HG02642 (cell line): ENCODE results near the gene NTM.
"Not testable (repeated sequence)": the region's sequence is repeated elsewhere in the genome, so short reads cannot be mapped to it uniquely, and the experiment has no call there.

Source experiments
- ATAC-seq: cut with Tn5 transposase; IDR thresholded peaks from one replicate; pipeline ENCODE4 v1.9.1; 2021; ENCODE audit warnings: mild to moderate bottlenecking; ENCODE audit not compliant: unreplicated experiment, poor library complexity

NTM gene

GRCh38 chr11:131370090-131370751 lies at the start of gene NTM:
TSS of gene NTM (plus strand) at chr11:131370615.
- ATAC-seq, result no peak

DNA sequence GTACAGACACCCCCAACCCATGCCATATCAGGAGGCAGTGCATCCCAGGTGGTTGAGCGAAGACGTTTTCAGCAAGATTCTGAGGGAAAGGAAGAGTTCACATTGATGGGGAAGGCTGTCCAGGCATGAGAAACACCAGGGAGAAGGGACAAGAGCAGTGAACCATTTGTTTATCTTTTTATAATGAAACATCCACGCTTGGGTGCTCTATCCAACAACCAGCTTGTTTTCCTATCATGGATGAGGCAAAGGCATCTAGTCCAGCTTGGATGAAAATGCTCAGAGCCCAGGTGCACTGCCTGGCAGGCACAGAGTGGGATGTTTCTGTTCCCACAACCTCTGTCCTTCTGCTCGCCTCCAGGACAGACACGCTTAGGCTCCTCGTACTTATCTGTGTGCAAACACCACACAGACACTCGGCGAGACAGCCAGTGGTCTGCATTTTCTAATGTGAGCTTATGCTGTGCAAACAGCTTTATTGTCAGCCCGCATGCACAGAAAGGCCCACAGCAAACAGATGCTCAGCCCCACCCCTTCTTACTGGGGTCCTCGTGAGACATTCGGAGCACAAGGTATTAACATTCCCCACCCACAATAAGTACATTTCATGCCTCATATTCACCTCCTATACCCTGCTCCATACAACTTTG lies 45.4 kb upstream of the NTM start:
- no peak for ATAC-seq

- no peak for ATAC-seq
Observed at GRCh38 chr11:131326829-131327228, 43.6 kb upstream of the NTM start.

GRCh38 chr11:131327421-131327820 lies 43.0 kb upstream of the NTM start:
- ATAC-seq, result no peak

DNA sequence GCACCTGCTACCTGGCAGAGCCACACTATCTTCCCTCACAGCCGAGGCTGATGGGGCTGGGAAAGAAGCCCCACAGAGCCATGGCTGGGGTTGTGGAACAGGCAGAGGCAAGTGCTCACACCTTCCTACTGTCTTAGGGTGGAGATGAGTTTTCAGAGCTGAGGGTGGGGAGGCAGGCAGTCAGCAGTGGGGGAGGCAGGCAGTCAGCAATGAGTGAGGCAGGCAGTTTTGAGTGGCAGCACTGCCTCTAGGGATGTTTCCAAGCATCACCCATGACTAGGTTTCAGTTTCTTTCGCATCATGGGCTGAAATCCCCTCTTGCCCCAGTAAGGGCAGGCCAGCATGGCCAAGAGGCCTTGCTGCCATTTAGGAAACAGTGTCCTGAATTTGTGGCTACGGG lies 41.6 kb upstream of the NTM start:
- no peak for ATAC-seq

DNA sequence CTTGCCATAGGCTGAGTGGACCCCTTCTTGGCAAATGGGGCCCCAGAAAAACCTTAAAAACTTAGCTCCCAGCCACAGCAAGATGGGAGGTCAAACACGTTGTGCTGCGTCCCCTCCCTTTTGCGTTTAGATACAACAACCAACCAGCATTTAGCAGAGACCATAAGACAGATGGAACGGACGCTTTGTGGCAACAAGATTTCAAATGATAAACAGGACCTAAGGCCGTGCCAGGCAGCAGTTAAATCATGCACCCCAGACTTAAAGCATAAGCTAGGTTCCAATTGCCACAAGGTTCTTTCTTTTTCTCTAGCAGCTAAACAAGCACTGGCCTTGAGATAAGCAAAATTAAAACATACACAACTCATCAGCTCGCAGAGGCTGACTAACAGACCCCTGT lies 39.4 kb upstream of the NTM start:
- no peak for ATAC-seq

DNA sequence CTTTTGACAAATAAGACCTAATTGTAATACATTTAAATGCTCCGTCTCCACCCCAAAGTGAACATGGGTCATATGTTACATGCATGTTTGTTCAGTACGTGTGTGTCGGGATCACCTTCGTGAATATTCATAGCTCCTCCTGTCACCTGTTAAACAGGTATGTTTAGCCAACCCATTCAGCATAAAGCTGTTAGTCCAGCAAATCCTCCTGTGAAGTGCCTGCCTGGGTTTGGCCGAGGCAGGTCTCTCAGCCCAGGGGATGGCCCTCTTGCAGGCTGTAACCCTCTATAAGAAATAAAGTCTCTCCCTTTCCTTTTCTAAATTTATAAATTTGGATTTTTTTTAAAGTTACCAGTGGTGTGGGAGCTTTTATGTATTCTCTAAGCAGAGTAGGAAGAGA lies 38.9 kb upstream of the NTM start:
- no peak for ATAC-seq

- no peak for ATAC-seq
Observed at GRCh38 chr11:131334601-131335000, 35.8 kb upstream of the NTM start.

DNA sequence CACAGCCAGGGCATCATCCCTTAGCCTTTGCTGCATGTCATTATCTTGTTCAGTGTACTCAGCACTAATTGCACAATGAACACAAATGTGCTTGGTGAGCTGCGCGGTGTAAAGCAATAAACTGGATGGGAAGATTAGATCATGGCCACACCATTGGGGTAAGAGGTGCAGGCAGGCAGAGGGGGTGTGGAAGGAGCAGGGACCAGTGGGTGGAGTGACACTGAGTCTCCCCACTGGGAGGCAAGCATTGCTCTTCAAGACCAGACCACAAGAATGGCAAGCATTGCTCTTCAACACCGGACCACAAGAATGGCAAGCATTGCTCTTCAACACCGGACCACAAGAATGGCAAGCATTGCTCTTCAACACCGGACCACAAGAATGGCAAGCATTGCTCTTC lies 28.5 kb upstream of the NTM start:
- not testable (repeated sequence) for ATAC-seq

DNA sequence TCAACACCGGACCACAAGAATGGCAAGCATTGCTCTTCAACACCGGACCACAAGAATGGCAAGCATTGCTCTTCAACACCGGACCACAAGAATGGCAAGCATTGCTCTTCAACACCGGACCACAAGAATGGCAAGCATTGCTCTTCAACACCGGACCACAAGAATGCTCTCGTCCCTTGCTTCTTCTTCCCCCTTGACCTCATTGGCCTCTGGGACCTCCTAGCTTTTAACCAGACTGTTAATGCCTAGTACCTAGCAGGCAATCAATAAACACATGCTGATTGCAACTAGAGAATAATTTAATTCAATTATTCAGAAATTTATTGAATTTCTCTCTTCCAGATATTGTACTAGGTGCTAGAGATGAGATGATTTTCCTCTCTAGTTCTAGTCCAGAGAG lies 28.0 kb upstream of the NTM start:
- ATAC-seq, result not testable (repeated sequence)

GRCh38 chr11:131345406-131345805 lies 25.0 kb upstream of the NTM start:
- no peak for ATAC-seq

DNA sequence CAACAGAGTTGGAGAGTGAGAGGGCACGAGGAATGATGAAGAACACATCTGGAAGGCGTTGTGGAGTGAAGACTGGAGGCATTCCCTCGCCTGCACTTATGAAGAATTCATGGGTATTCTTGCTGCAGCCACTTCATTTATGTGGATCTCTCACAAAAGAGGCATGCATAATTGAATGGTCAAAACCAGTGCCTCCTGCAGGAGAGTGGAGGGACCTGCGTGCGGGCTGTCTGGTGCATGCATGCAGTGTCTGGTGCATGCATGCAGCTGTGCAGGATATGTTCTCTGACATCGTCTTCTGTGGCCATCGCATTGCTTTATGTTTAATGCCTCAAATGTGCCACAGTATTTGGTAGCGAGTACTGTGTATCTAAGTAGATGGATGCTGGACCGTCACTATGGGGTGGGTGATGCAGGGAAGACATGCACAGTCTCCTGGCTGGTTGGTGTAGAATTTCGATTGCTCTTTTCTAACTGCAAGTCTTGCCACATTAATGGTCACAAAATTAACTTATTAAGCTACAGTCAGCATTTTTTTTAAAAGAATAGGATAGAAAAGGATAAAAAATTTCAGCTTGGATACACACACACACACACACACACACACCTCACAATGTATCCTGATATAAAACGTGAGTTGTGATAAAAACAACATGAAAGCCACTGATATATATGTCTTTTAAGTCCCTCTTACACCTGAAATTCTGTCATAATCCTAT lies 20.9 kb upstream of the NTM start:
- ATAC-seq, result no peak

- no peak for ATAC-seq
Observed at GRCh38 chr11:131350872-131351271, 19.5 kb upstream of the NTM start.

DNA sequence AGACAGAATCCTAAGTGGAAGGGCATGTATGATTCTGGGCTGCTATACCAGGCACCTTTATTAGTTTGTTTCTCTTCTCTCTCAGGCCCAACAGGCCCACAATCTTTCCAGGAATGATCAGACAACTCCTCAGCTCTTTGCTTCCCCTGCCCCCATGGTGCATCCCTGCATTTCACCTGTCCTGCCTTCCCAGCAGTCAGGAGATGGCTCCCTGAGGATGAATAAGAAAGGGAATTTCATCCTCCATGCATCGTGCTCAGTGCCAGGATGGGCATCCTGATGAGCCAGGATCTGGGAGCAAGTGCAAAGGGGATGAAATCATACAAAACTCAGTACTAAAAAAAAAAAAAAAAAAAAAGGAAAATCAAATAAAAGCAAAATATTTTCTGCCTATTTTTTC lies 18.6 kb upstream of the NTM start:
- no peak for ATAC-seq

- ATAC-seq, result no peak
Observed at GRCh38 chr11:131353766-131354165, 16.6 kb upstream of the NTM start.

GRCh38 chr11:131354251-131354701 lies 16.1 kb upstream of the NTM start:
- no peak for ATAC-seq

DNA sequence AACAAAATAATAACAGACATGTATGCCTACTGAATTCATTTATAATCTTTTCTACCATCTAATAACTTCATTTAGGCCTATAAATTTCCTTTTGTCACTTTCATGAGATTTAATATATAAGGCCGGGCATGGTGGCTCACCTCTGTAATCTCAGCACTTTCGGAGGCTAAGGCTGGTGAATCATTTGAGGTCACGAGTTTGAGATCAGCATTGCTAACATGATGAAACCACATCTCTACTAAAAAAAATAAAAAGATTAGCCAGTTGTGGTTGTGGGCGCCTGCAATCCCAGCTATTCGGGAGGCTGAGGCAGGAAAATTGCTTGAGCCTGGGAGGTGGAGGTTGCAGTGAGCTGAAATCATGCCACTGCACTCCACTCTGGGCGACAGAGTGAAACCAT lies 14.2 kb upstream of the NTM start:
- ATAC-seq, result no peak

GRCh38 chr11:131365329-131365930 lies 5.0 kb upstream of the NTM start:
- ATAC-seq, result no peak

GRCh38 chr11:131370901-131371790 lies 731 bp downstream of the NTM start:
- ATAC-seq, result no peak

- no peak for ATAC-seq
Observed at GRCh38 chr11:131371791-131372104, 1.3 kb downstream of the NTM start.
